Prostate gland (tissue), 2 donors: Measurements from ENCODE around the gene PTX3. TPM values are rescaled to one million over a fixed set of nuclear protein-coding genes. Genes with fewer than 3 reads are reported as not detected.
A peak's percentile ranks its signal among the peaks of the same experiment; 100 is the strongest.

Experiments used
- DNase-seq: peaks from one replicate; pipeline ENCODE4 v3.0.0-alpha.2; 2019; ENCODE audit warnings: low spot score
- H3K27ac ChIP-seq, 2 donors: fragments of 200-600 bp; sonication (generic); 2 replicates each; pipeline ENCODE4 v1.5.1; 2017 to 2019
- H3K27me3 ChIP-seq: fragments of 200-600 bp; sonication (generic); replicated peaks from 2 replicates; pipeline ENCODE4 v1.5.1; 2019; ENCODE audit not compliant: insufficient read depth
- H3K36me3 ChIP-seq, 2 donors: fragments of 200-600 bp; sonication (generic); 1 replicate in 1 of 2; 2 replicates in 1 of 2; pipeline versions ENCODE4 v1.5.1 to v1.8.1; 2017 to 2019
- H3K4me1 ChIP-seq: fragments of 200-600 bp; sonication (generic); replicated peaks from 2 replicates; pipeline ENCODE4 v1.5.1; 2019
- H3K4me3 ChIP-seq, 2 donors: fragments of 200-600 bp; sonication (generic); 2 replicates each; pipeline ENCODE4 v1.5.1; 2017 to 2019
- H3K9me3 ChIP-seq: fragments of 200-600 bp; sonication (generic); 2 replicates; pipeline ENCODE4 v1.5.1; 2017
- CTCF ChIP-seq, 4 experiments: fragments of 200-600 bp in 2 of 4; fragments of 450-650 bp in 2 of 4; sonication (generic) in 2 of 4; IDR thresholded peaks; 1 replicate in 3 of 4; 2 replicates in 1 of 4; pipeline ENCODE4 v1.5.1; 2016 to 2019; ENCODE audit warnings: antibody characterized with exemption in 4 of 4, mild to moderate bottlenecking in 2 of 4, moderate library complexity in 2 of 4
- POLR2A ChIP-seq: fragments of 450-650 bp; IDR thresholded peaks from one replicate; pipeline ENCODE4 v1.6.1; 2016; ENCODE audit warnings: antibody characterized with exemption, mild to moderate bottlenecking
- POLR2AphosphoS5 ChIP-seq: sonication (generic); formaldehyde crosslinking; IDR thresholded peaks from one replicate; pipeline ENCODE4 v1.6.1; 2017; ENCODE audit warnings: antibody characterized with exemption
- WGBS: methylation state at CpG from one replicate; pipeline ENCODE4 v1.1.5; 2018; 5-methylcytosine and 5-hydroxymethylcytosine counted together
- intact Hi-C: fragments of 100-400 bp; cut with DNase I; formaldehyde crosslinking; loops from one replicate; pipeline ENCODE4 v1.14.2; 2022
- total RNA-seq, 2 donors: library from RNA; depleted of rRNA; stranded (reverse); fragments of >200 nt; gene quantifications; one replicate each; pipeline ENCODE4 v1.1.0, GENCODE V29; 2016

Gene PTX3
- total RNA-seq, 2 donors from 2014 or later: 0.55 to 0.97 TPM

- intact Hi-C loops: no loop called here
- Histone ChIP-seq H3K4me3 (no peak overlapping the region), H3K9me3 (no peaks in the 10 kb centered on the region), H3K27ac (no peak overlapping the region), H3K4me1 (no peaks in the 10 kb centered on the region), H3K27me3 (no peaks in the 10 kb centered on the region), H3K36me3 (no peaks in the 10 kb centered on the region)
- 77% methylated on average over 2 of the region's 2 CpGs for WGBS
- TF ChIP-seq POLR2AphosphoS5: no peak
- no peak for TF ChIP-seq CTCF (IDR thresholded peaks at IDR 0.05)
- TF ChIP-seq POLR2A: no peak
- no peak for DNase-seq
These were observed 6.9 kb upstream of the PTX3 start for GRCh38 chr3:157429708-157430107.

GRCh38 chr3:157438194-157438730, 1.6 kb downstream of the PTX3 start:
- Histone ChIP-seq H3K36me3 (no peaks in the 10 kb centered on the region), H3K9me3 (no peaks in the 10 kb centered on the region), H3K27me3 (no peaks in the 10 kb centered on the region), H3K27ac (no peak overlapping the region), H3K4me1 (no peaks in the 10 kb centered on the region), H3K4me3 (peak overlapping the region; percentile 37 to 39)
- no peak for DNase-seq
- intact Hi-C loops: no loop called here
- 2% methylated on average over 22 of the region's 22 CpGs for WGBS
- TF ChIP-seq POLR2A (no peak), POLR2AphosphoS5 (no peak), CTCF (IDR thresholded peaks at IDR 0.05) (no peak)

GRCh38 chr3:157441102-157441624, 4.5 kb downstream of the PTX3 start:
- intact Hi-C loops: loop anchor here (10.0 kb wide), 1 partner anchor 236 kb away; no protein-coding TSS in a partner anchor
- Histone ChIP-seq H3K9me3 (no peaks in the 10 kb centered on the region), H3K4me3 (no peak overlapping the region), H3K36me3 (no peaks in the 10 kb centered on the region), H3K27ac (no peak overlapping the region), H3K27me3 (no peaks in the 10 kb centered on the region), H3K4me1 (no peaks in the 10 kb centered on the region)
- 89% methylated on average over 2 of the region's 2 CpGs for WGBS
- TF ChIP-seq POLR2A: no peak
- no peak for TF ChIP-seq POLR2AphosphoS5
- TF ChIP-seq CTCF (IDR thresholded peaks at IDR 0.05): no peak
- DNase-seq: no peak

- no peaks in the 10 kb centered on the region for H3K27me3 ChIP-seq
- no peaks in the 10 kb centered on the region for H3K36me3 ChIP-seq
- TF ChIP-seq POLR2AphosphoS5 (no peak), CTCF (IDR thresholded peaks at IDR 0.05) (no peak), POLR2A (no peak)
- no peaks in the 10 kb centered on the region for H3K4me1 ChIP-seq
- DNase-seq: no peak
- H3K27ac ChIP-seq: no peak overlapping the region
- 55% methylated on average over 2 of the region's 2 CpGs for WGBS
- no peaks in the 10 kb centered on the region for H3K9me3 ChIP-seq
- no peak overlapping the region for H3K4me3 ChIP-seq
- intact Hi-C loops: loop anchor here (10.0 kb wide), 1 partner anchor 238 kb away; no protein-coding TSS in a partner anchor
These were observed 6.1 kb downstream of the PTX3 start for GRCh38 chr3:157442729-157443128.
